Endometrium (tissue), 2 donors: ENCODE results near the gene FAM241A.
A peak's percentile ranks its signal among the peaks of the same experiment; 100 is the strongest.

ENCODE experiments used
- FAIRE-seq: peaks from 2 replicates; lab custom pipeline; 2012; peaks lifted over from hg19 to GRCh38; lab: Jason Lieb, UNC
- donor health status: control.
- donor health status: control.

FAM241A gene

DNA sequence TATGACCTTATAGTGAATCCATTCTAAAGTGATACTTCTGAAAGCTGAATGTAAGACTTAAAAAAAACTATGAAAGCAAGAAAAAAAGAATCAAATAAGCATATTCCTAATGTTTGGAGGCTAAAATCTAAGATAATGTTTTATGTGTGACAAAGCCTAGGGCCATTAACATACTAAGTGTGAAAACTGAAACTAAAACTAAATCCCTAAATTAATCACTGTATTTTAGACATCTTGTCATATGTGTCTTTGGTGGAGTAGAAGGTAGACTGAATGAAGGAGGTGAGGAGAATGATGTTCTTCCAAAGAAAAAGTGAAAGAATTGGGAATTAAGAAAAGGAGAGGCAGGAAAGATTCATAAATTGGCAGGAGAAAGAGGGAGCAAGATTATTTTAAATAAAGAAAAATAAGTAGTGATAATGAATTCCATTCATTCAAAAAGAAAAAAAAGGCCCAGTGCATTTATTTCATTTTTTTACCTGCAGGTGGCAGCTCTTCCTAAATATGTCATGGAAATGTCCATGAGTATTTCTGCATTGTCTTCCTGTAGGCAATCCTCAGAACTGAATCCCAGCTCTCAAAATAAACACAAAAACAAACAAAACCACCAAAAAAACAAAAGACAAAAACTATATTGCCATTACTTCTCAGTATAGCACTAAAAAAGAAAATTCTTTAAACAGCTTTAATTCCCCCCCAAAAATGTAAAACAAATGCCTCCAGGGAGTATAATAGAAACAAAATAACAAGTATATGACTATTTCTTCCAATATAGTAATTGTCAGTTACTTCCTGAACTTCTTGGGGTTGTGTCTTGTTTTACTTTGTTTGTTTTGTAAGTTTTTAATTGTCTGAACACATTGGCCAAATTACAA lies 69.4 kb downstream of the FAM241A start:
- FAIRE-seq, result peak; percentile 66

DNA sequence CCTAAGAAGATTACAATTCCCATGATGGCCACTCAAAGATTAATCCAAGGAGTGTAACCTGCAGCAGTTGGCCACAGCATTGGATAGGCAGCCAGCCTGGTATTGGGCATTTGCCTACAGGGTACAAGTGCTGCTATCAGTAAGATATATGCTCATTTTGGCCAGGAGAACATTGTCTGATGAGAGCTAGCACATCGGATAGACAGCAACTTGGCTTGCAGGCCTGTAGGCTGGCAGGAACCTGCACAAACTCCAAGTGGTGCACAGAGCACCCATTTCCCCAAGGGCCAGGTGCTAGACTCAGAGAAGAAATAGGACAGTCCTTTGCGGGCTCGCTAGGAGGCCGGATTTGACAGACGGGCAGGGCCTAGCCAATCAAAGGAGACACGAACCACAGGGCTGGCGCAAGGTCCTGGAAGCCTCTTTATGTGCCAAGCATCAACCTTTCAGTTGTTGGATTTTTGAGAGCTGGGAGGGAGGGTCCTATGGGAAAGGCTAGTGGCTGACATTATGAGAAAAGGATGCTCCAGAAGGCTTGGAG lies 74.6 kb downstream of the FAM241A start:
- no peak for FAIRE-seq

DNA sequence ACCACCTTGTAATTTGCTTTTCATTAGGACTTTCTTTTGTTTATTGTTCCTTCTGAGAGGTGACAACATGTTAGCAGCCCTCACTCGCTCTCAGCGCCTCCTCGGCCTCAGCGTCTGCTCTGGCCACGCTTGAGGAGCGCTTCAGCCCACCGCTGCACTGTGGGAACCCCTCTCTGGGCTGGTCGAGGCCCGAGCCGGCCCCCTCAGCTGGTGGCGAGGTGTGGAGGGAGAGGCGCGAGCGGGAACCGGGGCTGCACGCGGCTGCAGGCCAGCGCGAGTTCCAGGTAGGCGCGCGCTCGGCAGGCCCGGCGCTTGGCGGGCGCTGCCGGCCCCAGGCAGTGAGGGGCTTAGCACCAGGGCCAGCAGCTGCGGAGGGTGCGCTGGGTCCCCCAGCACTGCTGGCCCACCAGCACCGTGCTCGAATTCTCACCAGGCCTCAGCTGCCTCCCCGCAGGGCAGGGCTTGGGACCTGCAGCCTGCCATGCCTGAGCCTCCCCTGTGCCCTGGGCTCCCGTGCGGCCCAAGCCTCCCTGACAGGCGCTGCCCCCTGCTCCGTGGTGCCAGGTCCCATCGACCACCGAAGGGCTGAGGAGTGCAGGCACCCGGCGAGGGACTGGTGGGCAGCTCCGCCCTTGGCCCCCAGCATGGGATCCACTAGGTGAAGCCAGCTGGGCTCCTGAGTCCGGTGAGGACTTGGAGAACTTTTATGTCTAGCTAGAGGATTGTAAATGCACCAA lies 77.1 kb downstream of the FAM241A start:
- FAIRE-seq, result no peak

DNA sequence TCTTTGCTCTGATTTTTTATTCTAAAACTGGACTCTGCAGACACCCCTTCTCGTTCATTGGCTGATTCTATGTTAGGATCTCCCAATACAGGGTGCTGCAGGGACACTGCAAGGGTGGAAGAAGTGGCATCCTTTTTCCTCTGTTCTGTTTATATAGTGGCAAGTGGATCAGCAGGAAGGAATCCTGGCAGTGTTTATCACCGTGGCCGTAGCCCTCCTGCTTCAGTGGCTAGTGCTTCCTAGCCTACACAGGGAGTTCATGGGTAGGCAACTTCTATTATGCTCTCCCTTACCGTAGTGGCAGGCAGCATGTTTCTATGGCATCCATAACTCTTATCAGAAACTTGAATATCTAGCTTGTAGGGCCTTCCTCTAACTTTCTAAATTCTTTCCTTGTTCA lies 79.9 kb downstream of the FAM241A start:
- FAIRE-seq, result no peak

DNA sequence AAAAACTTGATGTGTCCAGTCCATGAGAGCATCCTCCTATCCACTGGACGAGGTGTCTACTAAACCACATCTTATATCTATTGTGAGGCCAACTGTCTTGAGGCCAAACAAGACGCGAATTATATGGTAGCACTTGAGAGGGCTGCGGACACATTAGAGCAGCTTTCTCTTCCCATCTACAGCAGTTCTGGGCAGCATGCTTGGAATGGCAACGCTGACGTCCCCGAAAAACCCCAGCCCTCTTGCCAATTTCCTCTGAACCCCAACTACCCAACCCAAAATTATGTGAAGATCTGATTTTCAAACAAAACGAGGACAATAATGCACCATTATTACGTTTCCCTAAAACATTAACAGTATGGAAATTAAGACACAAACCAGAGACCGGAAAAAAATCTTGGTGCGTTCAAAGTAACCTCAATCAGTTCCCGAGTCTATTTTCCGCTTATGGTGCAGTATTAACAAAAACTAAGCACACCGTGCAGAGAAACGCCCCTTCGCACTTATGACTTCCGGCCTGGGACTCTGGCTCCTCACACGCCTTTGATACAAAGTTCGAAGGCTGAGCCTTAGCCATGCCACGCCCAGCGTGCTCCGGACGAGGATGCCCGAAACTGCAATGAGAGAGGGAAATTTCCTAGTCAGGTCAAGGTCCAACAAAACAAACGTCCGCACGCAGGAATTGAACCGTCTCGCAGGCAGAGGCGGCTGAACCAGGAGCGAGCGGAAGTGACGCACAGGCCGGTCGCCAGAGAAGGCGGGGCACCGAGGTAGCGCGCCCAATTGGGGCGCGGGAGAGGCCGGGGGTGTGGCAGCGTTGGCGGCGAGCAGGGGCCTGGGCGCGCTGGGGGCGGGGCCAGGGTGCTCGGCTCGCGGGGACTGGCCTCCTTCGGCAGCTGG lies 85.9 kb downstream of the FAM241A start:
- peak; percentile 91 for FAIRE-seq

DNA sequence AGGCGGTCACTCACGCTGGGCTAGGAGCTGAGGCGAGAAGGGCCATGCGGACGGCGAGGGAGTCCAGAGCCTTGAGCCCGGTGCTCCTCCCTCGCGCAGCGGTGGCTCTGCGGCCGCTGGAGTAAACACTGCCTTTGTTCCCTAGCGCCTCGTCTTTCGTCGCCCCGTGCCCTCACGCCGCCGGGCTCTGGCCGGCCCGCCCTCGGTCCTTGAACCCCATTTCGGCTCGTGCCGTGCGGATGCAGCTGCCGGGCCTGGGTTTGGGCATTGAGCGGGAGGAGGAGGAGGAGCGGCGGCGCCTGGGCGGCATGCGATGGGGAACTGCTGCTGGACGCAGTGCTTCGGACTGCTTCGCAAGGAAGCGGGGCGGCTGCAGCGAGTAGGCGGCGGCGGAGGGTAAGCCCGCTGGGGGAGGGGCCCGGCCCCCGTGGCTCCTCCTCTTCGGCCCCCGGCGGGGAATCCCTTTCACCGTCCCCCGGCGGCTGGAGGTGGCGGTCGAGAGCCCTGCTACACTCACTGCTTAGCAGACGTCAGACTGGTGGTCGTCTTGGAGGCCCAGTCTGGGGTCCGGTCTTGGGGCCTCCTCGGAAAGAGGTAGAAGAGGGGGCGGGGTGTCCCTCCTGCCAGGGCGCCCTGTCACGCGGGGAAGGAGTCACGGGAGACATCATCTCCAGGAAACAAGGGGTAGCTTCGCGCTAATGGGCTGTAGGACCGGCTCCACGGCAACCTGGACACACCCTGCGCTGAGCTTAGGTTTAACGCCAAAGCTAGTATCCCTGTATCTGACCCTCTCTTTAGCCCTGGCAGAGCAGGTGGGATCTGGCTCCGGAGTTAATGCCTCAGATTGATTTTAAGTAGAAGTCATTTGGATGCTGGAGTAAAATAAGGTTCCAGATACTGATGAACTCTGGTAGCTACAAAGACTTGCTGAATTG lies 86.8 kb downstream of the FAM241A start, which contains the start of gene AP1AR:
TSS of gene AP1AR (plus strand) at position 9 of the 935 bp plus-strand sequence. CDS start at position 314, 305 bp downstream.
- no peak for FAIRE-seq

DNA sequence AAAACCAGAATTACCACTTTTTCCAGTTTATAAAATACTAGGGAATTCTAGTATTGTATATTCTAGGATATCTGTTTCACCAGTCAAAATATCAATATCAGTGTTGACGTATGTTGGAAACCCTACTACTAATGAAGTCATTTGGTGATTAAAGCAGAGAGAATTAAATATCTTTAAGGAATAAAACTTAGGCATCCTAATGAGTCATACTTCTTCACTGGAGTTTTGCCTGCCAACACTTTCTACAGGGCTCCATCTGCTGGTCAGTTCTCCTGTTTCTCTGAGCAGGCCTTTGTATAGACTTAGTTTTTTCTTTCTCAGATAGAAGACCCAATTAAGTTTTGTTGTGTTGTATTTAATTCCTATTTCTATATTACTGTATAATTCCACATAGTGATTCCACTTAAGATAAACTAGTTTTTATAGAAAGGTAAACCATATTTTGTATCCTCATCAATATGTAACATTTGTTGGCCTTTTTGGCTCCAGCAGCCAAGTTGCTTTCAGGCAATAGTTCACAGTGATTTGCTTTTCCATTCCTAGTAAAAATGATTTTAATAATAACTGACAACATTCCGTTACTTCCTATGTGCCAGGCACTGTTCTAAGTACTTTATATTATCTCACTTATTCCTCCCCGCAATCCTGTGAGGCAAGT lies 89.8 kb downstream of the FAM241A start:
- peak; percentile 88 for FAIRE-seq

DNA sequence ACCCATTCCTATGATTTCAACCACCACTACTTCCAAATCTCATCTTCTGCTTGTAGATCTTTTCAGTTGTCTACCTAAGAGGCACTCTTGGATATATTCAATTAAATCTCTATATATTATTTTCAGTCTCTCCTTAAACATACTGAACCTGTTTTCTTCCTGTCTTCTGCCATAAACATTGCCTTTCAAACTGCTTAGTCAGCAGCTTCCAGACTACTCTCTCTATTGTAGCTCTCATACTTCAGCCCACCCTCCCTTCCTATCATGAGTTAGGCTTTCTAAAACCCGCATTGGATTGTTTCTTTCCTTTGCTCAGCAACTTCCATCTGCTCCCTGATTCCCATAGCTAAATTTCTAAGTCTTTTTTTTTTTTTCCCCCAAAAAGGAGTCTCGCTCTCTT lies 90.8 kb downstream of the FAM241A start:
- FAIRE-seq, result no peak

DNA sequence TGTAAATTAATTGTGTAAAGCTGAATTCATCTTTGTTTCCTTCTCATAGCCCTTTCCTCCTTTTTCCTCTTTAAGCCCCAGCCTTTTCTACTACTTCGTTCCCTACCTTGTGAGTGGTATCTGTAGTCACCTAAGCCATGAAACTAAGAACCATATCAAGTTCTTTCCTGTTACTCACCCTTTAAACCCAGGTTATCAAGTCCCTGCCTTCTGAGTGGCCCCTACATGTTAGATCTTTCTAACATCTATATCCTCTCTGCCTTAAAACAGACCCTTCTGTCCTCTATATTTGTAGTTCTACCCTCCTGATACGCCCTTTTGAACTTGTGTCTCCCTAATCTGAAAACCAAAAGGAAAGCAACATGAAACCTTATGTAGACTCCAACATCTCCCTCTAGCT lies 93.6 kb downstream of the FAM241A start:
- no peak for FAIRE-seq
